Activated naive CD8-positive, alpha-beta T cell treated with anti-CD3 and anti-CD28 coated beads, Interleukin-2, amount 50 U/mL, for 24 hours (primary cell): ENCODE measurements around the gene ARID5A.

Experiments
- ATAC-seq: fragments of 150-1000 bp; cut with Tn5 transposase; one replicate; pipeline ENCODE4 v1.10.0; 2021
- DNase-seq: peaks from one replicate; pipeline ENCODE4 v3.0.0; 2021
- H3K27ac Mint-ChIP-seq: one replicate; pipeline ENCODE4 v1.8.0; 2021; ENCODE audit warnings: mild to moderate bottlenecking, mixed read lengths
- H3K27me3 Mint-ChIP-seq: one replicate; pipeline ENCODE4 v1.8.0; 2021; ENCODE audit warnings: mixed read lengths
- H3K36me3 Mint-ChIP-seq: one replicate; pipeline ENCODE4 v1.8.0; 2021; ENCODE audit warnings: low read depth, mixed read lengths
- H3K4me1 Mint-ChIP-seq: one replicate; pipeline ENCODE4 v1.8.0; 2021; ENCODE audit warnings: mixed read lengths
- H3K4me3 Mint-ChIP-seq: one replicate; pipeline ENCODE4 v1.8.0; 2021; ENCODE audit warnings: mild to moderate bottlenecking, moderate library complexity, mixed read lengths
- H3K9me3 Mint-ChIP-seq: one replicate; pipeline ENCODE4 v1.8.0; 2021; ENCODE audit warnings: mixed read lengths

Gene ARID5A

DNA sequence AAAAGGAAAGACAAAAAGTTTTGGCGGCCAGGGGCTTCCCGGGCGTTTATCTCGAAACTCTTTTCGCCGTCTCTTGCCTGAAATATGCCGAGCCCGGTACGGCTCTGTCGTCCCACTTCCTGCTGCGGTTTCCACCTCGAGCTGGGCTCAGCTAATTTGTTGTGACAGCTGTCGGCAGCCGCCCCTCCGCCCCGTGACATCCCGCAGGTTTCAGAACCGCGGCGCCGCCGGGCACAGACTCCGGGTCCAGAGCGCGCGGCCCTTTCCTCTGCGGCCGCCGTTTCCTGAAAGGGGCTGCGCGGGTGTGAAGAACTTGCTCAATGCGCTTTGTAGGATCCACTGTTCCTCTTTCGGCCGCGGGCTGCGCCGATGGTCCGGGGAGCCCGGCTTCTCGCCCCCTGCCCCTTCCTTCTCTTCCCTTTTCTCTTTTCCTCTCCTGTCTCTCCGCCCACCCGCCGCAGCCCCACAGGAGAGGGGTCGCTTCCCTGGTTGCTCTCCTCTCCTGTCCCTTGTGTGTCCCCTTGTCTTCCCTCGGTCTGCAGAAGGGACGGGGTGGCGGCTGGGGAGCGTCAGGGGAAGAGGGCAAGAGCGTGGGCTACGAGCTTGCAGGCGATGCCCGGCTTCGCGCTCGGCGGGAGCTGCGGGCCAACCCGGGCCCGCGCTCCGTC, 648 bp downstream of the ARID5A start:
- Mint-ChIP-seq H3K4me1 (peaks cover 62% of the 10 kb centered on the region), H3K27ac (peak overlapping the region; percentile 86), H3K9me3 (no peaks in the 10 kb centered on the region), H3K36me3 (peaks cover 29% of the 10 kb centered on the region), H3K4me3 (peak overlapping the region; percentile 89), H3K27me3 (no peaks in the 10 kb centered on the region)
- ATAC-seq (peak; percentile 37), DNase-seq (peak; percentile 86)

DNA sequence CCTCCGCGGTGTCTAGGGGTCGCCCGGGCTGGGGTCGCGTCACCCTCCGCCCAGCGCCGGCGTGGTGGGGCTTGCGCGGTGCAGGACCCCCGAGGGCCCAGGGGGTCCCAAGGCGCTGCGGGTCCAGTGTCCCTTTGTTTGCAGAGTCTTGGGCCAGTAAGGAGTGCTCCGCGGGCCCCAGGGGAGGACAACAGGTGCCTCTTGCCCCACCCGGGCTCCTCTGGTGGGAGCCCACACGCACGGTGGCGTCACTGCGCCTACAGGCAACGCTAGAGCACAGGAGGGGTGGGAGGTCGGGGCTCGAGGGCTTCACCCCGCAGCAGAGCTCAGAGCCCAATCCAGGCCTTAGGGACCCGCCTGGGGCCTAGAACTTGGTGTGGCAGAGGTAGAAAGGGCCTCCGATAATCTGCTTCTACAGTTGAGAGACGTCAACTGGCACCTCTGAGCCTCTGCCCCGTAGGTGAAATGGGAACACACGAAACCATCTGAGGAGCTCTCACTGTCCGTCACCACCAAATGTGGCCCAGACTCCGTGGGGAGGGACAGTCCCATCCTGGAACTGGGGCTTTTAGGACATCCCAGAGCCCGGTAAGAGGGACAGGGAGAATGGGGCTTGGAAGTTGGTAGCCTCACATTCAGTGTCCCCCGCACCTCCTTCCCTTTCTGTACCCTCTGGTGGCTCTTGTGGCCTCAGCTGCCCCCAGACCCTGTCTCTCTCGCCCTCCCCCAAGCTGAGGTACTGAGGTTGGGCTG, 1.4 kb downstream of the ARID5A start:
- H3K27ac Mint-ChIP-seq: peak overlapping the region; percentile 96
- no peaks in the 10 kb centered on the region for H3K9me3 Mint-ChIP-seq
- DNase-seq (peak; percentile 58), ATAC-seq (peak; percentile 30)
- peaks cover 34% of the 10 kb centered on the region for H3K36me3 Mint-ChIP-seq
- H3K4me3 Mint-ChIP-seq: peak overlapping the region; percentile 89
- no peaks in the 10 kb centered on the region for H3K27me3 Mint-ChIP-seq
- peaks cover 60% of the 10 kb centered on the region for H3K4me1 Mint-ChIP-seq

DNA sequence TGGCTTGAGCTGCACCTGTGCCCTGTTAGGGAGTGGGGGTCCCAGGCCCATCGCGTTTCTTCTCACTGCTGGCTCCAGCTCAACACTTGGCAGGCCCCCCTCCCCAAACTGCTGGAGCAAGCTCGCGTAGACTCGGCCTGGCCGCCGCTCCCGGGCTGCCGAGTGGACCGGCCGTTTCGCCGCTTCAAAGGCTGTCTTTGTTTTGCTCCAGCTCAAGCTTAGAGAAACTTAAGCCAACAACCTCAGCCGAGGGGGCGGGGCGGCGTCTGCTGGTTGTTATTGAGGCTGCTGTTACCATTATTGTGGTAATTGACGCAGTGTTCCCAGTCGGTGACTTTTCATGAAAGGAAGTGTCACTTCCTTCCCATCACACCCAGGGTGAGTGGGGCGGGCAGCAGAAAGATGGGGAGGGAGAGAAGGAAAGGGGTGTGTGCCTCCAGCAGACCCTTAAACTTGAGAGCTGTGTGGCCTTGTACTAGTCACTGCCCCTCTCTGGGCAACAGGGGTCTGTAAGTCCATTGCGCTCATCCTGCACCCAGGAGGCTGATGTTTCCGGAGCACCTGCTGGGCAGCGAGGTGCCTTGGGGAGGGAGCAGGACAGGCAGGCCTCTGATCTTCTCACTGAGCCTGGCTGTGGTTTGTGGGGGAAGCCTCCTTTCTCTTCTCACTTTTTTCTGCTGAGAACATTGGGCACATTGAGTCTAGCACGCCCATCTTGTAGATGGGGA, 2.1 kb downstream of the ARID5A start:
- H3K36me3 Mint-ChIP-seq: peaks cover 41% of the 10 kb centered on the region

DNA sequence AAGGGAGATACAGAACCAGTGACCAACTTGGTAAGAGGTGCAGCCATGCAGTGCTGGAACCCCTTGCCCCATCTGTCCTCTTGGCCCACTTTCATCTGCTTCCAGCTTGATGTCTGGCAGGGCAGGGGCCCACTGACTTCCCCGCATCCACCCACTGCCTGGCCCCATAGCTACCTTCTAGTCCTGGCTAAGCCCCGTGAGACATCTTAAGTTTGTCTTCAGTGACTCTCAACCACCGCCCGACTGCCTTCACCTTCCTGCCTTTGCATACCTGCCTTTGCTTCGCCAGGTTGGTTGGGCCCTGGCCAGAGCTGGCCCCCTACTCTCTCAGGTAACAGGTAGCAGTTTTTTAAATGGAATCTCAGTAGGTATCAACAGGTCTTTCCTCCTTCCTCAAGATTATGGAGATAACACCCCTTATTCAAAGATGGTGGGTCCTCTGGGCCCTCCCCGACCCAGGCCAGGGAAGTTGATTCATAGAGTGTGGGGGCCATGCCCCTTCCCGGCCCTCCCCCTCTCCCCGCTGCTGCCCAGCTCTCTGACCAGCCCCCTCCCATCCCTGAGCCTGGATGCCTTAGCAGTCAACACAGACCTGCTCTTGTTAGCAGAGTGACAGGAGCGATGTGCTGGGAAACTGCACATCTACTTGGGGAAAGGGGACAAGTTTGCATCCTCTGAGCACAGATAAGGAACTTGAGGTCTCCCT, 2.8 kb downstream of the ARID5A start:
- peak; percentile 2 for ATAC-seq
- H3K9me3 Mint-ChIP-seq: no peaks in the 10 kb centered on the region
- H3K36me3 Mint-ChIP-seq: peaks cover 49% of the 10 kb centered on the region

More for the DNA sequence above, 2.1 kb downstream of the ARID5A start:
- Mint-ChIP-seq H3K4me1 (peaks cover 60% of the 10 kb centered on the region), H3K27ac (peak overlapping the region; percentile 96), H3K9me3 (no peaks in the 10 kb centered on the region), H3K27me3 (no peaks in the 10 kb centered on the region), H3K4me3 (peak overlapping the region; percentile 89)
- ATAC-seq (peak; percentile 57), DNase-seq (peak; percentile 93)

DNA sequence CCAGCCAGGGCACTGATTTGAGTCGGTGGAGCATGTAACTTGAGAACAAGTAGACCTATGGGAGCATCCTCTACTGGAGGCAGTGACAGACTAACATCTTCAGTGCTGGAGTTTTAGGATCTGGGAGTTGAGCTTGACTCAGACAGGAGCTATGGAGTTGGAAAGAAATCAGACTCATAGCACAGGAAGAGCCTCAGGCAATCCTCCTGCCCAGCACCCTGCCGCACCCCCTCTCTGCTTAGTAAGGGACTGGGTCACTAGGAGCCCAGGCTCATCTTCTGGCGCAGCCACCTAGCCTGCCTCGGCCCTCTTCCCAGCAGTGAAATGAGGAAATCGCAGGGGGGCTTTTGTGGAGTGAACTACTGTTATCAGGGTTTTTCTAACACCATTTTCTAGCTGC, 3.6 kb downstream of the ARID5A start:
- Mint-ChIP-seq H3K4me3 (peak overlapping the region; percentile 89), H3K9me3 (no peaks in the 10 kb centered on the region), H3K27me3 (no peaks in the 10 kb centered on the region), H3K27ac (no peak overlapping the region), H3K36me3 (peaks cover 55% of the 10 kb centered on the region), H3K4me1 (peaks cover 70% of the 10 kb centered on the region)
- no peak for ATAC-seq
- no peak for DNase-seq

More for the DNA sequence above, 2.8 kb downstream of the ARID5A start:
- Mint-ChIP-seq H3K4me1 (peaks cover 63% of the 10 kb centered on the region), H3K27me3 (no peaks in the 10 kb centered on the region), H3K4me3 (peak overlapping the region; percentile 89), H3K27ac (peak overlapping the region; percentile 96)
- DNase-seq: no peak

DNA sequence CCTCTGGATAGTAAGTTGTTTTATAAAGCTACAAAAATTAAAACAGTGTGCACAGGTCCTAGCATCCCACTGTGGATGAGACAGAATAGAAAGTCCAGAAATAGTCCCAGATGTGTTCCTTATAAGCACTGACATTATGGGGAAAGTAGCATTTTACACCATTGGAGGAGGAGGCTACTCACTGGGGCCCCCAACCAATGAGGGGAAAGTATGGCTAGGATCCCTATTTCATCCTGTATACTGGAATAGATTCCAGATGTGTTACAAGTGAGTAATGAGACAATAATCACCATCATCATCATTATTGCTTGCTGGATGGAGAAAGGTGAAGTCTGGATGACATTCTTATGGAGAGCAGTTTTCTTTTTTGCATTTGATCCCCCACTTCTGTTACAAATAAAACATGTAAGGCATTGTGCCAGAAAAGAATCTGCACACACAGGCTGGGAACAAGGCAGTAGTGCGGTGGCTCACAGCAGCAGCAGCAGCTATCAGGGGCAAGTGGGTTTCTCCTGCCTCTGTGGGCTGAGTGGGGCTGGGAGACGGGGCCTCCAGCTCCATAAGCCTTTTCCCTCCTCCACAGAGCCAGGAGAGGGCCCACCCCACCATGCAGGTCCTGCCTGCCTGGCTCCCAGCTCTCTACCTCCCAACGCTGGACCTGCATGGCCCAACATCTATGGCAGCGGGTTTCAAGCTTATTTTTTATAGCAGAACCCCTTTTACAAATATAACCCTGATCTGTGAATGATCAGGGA, 5.0 kb downstream of the ARID5A start:
- Mint-ChIP-seq H3K4me1 (peaks cover 76% of the 10 kb centered on the region), H3K27me3 (no peaks in the 10 kb centered on the region), H3K9me3 (no peaks in the 10 kb centered on the region), H3K27ac (no peak overlapping the region), H3K36me3 (peaks cover 66% of the 10 kb centered on the region), H3K4me3 (peak overlapping the region; percentile 11)
- ATAC-seq (no peak), DNase-seq (no peak)

DNA sequence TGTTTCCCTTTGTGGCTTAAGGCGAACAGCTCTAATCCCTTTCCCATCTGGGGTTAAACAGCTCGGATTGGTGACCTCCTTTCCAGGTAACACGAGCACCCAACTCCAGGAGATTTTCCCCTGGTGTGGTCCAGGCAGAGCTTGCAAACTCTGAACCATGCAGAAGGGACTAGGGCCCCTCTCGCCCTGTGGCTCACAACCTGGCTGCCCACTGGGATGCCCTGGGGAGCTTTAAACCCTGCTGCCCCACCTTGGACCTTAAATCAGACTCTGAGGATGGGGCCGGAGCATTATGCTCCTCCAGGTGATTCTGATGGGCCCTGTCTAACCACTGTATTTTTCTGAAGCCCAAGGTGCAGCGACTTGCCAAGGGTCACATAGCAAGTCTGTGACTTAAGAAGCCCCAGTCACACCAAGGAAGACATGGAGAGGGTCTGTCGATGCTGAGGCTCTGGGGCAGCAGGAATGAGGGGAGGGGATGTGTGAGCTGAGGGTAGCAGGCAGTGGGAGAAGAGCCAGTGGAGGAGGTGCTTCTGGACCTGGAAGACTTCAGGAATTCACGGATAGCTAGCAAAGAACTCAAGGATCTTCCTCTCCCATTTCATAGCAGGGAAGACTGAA, 5.9 kb downstream of the ARID5A start:
- H3K27me3 Mint-ChIP-seq: no peaks in the 10 kb centered on the region
- no peak overlapping the region for H3K27ac Mint-ChIP-seq
- H3K4me3 Mint-ChIP-seq: no peak overlapping the region
- H3K36me3 Mint-ChIP-seq: peaks cover 72% of the 10 kb centered on the region
- H3K9me3 Mint-ChIP-seq: no peaks in the 10 kb centered on the region
- no peak for DNase-seq
- no peak for ATAC-seq
- peaks cover 84% of the 10 kb centered on the region for H3K4me1 Mint-ChIP-seq

DNA sequence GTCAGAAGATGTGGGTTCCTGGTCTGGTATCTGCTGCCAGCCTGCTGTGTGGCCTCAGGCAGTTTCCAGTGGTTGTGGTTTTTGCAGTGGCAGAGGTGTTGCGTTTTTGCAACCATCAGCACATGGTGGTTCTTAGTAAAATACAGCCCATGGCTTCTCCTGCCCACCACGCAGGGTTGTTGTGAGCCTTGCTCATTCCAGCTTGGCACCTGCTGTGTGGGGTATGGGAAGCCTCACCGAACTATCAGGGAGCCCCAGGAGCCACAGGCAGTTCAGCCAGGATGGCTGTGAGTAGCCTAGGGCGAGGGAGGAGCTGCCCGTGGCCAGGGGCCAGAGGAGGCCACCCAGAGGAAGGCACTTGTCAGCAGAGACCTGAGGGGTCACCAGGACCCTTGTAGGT, 9.8 kb downstream of the ARID5A start:
- Mint-ChIP-seq H3K27ac (peak overlapping the region; percentile 71), H3K36me3 (peaks cover 58% of the 10 kb centered on the region), H3K9me3 (no peaks in the 10 kb centered on the region), H3K27me3 (no peaks in the 10 kb centered on the region), H3K4me1 (peaks cover 62% of the 10 kb centered on the region), H3K4me3 (peak overlapping the region; percentile 49)
- peak; percentile 40 for DNase-seq
- peak; percentile 47 for ATAC-seq

DNA sequence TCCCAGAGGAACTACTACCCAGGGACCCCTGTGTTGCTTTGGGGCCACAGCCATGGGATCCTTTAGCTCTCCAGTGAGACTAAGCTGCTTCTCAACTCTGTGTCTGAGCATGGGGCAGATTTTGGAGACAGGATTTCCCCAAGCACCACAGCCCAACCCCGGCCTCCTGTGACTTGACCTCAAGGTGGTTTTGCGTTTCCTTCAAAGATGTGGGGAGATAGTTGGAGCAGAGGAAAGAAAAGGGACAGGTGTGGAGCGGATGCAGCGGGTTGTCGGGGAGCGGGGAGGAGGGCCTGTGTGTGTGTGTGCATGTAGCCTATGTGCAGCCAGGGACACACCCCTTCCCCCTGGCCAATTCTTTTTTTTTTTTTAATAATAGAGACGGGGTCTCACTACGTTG, 10.2 kb downstream of the ARID5A start:
- H3K27me3 Mint-ChIP-seq: no peaks in the 10 kb centered on the region
- no peak overlapping the region for H3K27ac Mint-ChIP-seq
- no peak overlapping the region for H3K4me3 Mint-ChIP-seq
- DNase-seq: no peak
- H3K36me3 Mint-ChIP-seq: peaks cover 54% of the 10 kb centered on the region
- H3K4me1 Mint-ChIP-seq: peaks cover 57% of the 10 kb centered on the region
- no peak for ATAC-seq
- no peaks in the 10 kb centered on the region for H3K9me3 Mint-ChIP-seq

DNA sequence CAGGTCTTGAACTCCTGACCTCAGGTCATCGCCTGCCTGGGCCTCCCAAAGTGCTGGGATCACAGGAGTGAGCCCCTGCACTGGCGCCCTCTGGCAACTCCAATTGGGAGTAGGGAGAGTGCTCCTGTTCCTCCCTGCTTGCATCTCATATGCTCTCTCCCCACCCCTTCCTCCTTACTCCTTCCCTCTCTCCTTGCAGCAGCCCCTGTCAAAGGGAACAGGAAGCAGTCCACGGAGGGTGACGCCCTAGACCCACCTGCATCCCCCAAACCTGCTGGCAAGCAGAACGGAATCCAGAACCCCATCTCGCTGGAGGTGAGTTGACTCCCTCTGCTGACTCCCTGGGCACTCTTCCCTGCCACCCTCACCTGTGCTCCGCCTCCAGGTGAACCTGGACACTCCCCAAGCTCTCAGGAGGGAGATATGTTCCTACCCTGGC, 10.7 kb downstream of the ARID5A start:
- H3K36me3 Mint-ChIP-seq: peaks cover 55% of the 10 kb centered on the region
- peaks cover 54% of the 10 kb centered on the region for H3K4me1 Mint-ChIP-seq
- no peaks in the 10 kb centered on the region for H3K9me3 Mint-ChIP-seq
- H3K27ac Mint-ChIP-seq: peak overlapping the region; percentile 10
- DNase-seq: no peak
- H3K4me3 Mint-ChIP-seq: no peak overlapping the region
- H3K27me3 Mint-ChIP-seq: no peaks in the 10 kb centered on the region
- ATAC-seq: no peak

DNA sequence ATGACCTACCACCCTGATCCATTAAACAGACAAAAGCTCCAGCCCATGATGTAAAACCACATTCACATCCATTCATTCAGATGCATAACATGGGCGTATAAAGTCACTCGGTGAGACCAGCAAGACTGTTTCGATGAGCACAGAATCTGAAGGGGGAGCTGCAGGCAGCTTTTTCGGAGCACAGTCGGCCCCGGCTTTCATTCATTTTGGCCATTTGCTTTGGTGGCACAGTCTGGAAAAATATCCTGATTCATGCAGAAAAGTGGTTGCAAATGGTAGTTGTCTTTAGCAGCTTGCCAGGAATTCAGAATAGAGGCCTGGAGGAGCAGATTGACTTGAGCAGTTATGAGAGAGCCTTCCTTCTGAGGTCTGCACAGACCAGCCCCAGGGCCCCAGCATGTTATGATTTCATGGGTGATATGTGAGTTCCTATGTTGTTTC, 11.2 kb downstream of the ARID5A start:
- Mint-ChIP-seq H3K27ac (peak overlapping the region; percentile 10), H3K36me3 (peaks cover 51% of the 10 kb centered on the region), H3K4me1 (peaks cover 51% of the 10 kb centered on the region), H3K27me3 (no peaks in the 10 kb centered on the region), H3K9me3 (no peaks in the 10 kb centered on the region), H3K4me3 (no peak overlapping the region)
- ATAC-seq: no peak
- no peak for DNase-seq

DNA sequence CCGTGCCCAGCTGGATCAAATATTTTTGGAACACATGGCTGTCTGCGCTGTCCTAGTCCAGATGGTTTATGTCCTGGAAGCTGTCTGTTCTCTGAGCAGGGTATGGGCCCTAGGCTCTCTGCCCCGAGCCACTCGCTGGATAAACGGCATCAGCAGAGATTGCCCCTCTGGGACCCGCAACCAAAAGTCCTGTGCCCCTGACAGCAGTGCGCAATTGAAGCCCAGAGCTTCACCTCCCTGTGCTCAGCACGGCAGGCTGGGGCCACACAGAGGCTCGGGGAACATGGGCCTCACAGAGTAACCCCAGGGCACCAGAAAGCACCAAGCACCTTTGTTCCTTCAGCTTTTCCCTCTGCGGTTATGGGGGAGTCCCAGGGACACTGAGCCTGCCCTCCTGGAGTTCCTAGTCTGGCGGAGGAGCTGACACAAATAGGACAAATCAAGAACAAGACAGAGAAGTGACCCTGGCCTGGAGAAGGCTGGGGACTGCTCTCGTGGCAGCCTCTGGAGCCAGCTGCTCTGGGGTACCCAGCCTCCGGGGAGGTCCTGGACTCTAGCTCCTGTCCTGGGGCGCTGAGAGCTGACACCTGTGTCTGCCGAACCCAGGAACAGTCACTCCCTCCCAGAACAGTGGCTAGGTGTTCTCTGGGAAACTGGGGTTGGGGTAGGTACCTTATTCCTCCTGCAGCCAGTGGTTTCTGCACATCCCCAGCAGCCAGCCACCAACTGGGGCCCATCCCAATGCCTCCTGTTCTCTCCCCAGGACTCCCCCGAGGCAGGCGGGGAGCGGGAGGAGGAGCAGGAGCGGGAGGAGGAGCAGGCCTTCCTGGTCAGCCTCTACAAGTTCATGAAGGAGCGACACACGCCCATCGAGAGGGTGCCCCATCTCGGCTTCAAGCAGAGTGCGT, 12.3 kb downstream of the ARID5A start:
- ATAC-seq (no peak), DNase-seq (no peak)
- H3K27me3 Mint-ChIP-seq: no peaks in the 10 kb centered on the region
- H3K4me1 Mint-ChIP-seq: peaks cover 48% of the 10 kb centered on the region
- H3K9me3 Mint-ChIP-seq: no peaks in the 10 kb centered on the region
- no peak overlapping the region for H3K4me3 Mint-ChIP-seq
- peaks cover 41% of the 10 kb centered on the region for H3K36me3 Mint-ChIP-seq
- H3K27ac Mint-ChIP-seq: no peak overlapping the region

DNA sequence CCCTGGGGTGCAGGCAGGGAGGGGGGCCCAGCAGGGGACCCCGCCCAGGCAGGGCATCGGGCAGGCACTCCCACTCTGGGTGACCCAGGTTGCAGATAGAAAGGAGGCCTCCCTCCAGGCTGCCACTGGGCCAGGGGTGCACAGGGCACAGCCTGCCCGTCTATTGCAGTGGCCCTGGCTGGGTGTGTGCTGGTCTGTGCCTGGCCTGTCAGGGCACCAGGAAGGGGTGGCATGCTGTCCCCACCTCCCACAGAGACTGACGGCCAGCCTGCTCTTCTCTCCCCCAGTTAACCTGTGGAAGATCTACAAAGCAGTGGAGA, 12.9 kb downstream of the ARID5A start:
- Mint-ChIP-seq H3K9me3 (no peaks in the 10 kb centered on the region), H3K4me3 (no peak overlapping the region), H3K4me1 (peaks cover 47% of the 10 kb centered on the region), H3K27me3 (no peaks in the 10 kb centered on the region), H3K27ac (no peak overlapping the region), H3K36me3 (peaks cover 35% of the 10 kb centered on the region)
- DNase-seq (no peak), ATAC-seq (no peak)
